Fibroblast of skin of abdomen (primary cell): ENCODE results near the gene SLC12A4.

Experiments
- DNase-seq: peaks from one replicate; pipeline ENCODE4 v3.0.0-alpha.2; 2013

The SLC12A4 gene

GRCh38 chr16:67962135-67962534, 6.3 kb downstream of the SLC12A4 start:
- no peak for DNase-seq

- DNase-seq: no peak
These were observed 6.9 kb downstream of the SLC12A4 start for GRCh38 chr16:67961551-67961957.

DNA sequence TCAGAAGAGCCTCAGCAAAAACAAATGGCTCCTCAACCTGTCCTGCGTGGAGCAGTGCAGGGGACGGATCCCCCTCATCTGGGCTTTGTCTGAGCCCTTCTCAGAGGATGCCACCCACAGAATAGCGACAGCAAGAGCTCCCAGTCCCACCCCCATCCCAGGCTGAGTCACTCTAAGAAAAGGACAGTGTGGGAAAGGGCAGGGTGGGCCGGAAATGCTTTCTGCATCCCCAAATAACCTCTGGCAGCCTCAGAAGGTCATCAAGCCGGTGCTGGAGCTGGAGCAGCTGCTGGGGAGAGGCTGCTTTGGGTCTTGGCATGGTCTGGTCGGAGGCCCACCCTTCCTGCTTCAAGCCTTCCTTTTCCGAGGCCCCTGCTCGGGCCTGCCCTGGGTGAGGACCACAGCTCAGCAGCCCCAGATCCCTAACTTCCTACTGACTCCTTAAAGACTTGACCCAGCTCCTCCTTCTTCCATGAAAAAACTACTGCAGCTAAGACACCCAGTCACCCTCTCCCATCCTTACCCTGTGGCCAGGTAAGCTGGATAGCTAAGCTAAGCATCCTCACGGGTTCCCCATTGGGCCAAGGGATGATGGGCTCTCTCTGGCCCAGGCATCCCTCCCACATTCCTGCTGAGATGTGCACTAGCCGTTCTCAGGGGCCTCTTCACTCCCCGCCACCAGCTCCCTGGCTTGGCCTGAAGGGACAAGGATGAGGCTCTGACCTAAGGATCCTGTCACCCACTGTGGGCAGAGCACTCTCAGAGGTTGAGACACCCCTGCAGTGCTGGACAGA, 8.7 kb downstream of the SLC12A4 start:
- DNase-seq: no peak

DNA sequence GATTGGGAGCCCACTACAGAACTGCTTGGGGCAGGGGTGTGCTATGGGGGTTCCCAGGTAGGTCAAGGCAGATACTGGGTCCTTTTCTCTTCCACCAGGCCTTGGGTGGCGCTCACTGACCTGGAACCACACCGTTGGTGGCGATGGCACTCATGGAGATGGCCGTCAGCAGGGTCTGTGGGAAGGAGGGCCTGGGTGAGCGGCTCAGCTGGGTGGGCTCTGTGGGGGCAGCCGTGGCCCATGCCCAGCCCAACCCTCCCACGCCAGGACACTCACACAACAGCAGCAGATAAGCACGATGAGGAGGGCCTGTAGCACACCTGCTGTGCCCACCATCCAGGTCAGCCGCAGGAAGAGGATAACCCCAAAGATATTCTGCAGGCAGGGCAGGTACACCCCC, 10.8 kb downstream of the SLC12A4 start:
- DNase-seq: no peak

- no peak for DNase-seq
These were observed 13.8 kb downstream of the SLC12A4 start for GRCh38 chr16:67954421-67955196.

- no peak for DNase-seq
These were observed 14.6 kb downstream of the SLC12A4 start for GRCh38 chr16:67953641-67954375.

DNA sequence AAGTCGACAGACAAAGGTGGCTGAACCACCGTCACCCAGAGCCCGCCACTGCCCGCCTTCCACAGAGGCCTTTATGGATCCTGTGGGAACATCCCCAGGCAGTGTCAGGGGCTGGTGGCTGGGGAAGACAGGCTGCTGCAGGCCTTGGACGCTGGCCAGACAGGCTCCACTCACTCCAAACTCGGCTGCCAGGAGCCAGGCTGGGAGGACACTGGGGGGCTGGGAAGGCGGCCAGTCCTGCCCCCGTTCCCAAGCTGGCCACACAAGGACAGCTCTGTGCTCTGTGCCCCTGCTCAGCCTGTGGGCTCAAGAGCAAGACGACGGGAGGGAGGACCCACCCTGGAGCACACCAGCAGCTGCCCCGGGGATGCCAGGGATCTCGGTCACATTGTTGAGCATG, 17.0 kb downstream of the SLC12A4 start:
- no peak for DNase-seq

- no peak for DNase-seq
These were observed 18.0 kb downstream of the SLC12A4 start for GRCh38 chr16:67950335-67950843.

DNA sequence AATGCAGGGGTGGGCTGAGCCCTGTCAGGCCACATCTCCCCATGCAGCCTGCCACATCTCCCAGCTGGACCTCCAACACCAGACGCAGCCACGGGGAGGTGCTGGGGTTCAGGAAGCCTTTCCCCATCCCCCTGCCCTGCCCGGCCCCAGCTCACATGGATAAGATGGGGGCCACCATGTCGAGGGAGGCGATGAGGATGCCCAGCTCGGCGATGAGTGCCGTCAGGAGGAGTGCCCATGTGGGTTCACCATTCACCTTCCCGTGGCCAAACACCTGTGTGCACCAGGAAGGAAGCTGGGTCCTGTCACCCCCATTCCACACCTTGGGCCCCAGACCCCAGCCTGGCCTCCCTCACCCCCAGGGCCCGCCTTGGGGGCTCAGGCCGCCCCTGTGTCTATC, 18.8 kb downstream of the SLC12A4 start:
- DNase-seq: no peak

DNA sequence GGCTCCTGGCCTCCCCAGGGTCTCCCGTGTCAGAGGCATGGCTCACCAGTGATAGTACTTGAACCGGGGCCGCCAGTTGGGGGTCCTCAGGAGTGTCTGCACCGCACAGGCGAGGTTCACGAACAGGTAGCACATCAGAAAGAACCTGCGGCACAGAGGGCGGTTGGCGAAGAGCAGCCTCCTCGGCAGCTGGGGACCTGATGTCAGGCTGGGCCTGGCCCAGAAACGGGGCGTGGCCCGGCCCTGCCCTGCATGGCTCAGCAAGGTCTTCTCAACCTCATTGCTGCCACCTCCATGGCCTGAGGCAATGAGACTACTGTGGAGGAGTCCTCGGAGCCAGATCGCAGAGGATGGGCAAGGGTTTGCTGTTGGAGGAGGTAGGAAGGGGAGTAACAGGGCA, 20.4 kb downstream of the SLC12A4 start:
- DNase-seq: no peak

DNA sequence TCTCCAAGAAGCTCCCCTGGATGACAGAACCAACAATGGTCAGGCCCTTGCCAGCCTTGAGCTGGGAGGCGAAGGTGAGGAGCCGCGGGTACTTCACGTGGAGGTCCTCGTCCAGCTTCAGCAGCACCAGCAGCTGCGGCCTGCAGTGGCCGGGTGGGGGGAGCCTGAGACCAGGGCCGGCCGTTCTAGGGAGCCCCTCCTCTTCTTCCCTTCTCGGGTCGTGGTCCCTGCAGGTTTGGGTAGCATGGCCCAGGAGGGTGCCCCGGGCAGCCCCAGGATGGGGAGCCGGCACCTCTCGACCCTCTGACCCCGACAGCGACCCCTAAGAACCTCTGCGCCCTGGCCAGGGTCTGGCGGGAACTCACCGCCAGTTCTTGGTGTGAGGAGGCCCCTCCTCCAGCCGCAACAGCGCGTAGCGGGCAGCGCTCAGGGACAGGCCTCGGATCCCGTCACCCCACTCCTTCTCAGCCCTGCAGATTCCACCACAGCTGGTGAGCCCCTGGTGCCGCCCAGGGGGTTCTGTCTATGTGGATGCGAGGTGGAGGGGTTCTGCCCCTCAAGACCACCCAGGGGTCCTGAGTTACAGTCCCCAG, 21.4 kb downstream of the SLC12A4 start:
- no peak for DNase-seq

- no peak for DNase-seq
These were observed 22.3 kb downstream of the SLC12A4 start for GRCh38 chr16:67946128-67946569.

GRCh38 chr16:67945392-67945933, 23.0 kb downstream of the SLC12A4 start:
- DNase-seq: no peak

- no peak for DNase-seq
These were observed 23.6 kb downstream of the SLC12A4 start for GRCh38 chr16:67944690-67945391.

DNA sequence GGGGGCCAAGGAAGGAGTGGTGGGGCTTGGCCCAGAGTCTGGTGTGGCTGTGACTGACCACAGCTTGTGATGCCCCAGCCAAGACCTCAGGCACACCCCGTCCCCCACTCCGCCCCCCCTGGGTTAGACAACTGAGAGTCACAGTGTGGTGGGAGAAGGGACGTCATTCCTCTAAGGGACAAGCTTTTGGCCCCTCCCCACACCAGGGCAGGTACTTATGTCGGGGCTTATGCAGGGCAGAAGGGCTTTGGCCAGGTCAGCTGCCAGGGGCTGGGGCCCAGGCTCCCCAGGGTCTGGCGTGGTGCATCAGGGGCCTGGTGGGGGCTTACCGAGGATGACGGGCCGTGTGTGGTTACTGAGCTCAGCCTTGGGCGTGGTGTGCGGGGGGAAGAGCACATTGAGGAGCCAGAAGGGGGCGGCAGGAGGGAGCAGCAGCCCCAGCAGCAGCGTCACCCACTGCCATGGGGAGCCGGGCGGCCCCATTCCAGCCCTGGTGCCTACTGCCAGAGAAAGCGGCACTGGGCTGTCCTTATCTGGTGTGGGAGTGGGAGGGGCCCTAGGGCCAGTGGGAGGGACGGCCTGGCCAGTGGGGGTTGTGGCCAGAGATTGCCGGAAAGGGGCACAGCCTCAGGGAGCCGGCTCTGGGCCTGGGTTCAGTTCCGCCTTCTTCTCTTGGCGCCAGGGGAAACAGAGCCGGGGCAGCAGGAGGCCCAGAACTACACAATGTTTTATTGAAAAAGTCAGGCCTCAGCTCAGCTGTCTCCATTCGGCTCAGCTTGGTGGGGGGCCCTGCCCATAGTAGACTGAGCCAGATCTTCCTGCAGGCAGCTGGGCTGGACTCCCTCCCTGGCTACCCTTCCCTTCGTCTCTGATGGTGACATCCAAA, 24.6 kb downstream of the SLC12A4 start, which contains the start of gene LCAT:
LCAT (minus strand) TSS at position 502 of the 886 bp plus-strand sequence; CDS start at position 483, 19 bp downstream.
- DNase-seq: no peak

GRCh38 chr16:67943256-67943618, 25.2 kb downstream of the SLC12A4 start:
- DNase-seq: no peak

- no peak for DNase-seq
These were observed 25.8 kb downstream of the SLC12A4 start for GRCh38 chr16:67942510-67943255.

DNA sequence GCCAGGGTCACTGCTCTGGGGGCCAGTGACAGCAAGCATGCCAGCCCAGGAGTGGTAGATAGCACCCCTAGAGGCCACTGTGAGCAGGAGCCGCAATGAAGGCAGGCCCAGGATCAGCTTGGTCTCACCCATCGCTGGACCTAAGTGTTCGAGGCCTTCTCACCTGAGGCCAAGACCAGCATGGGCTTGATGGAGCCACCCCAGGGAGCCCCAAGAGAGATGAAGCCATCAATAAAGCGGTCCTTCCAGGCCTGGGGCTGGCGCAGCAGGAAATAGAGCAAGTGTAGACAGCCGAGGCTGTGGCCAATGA, 26.3 kb downstream of the SLC12A4 start:
- no peak for DNase-seq

GRCh38 chr16:67941469-67942199, 26.8 kb downstream of the SLC12A4 start:
- DNase-seq: no peak
